SW 1271 (cell line): ENCODE results near the gene MGARP.
A peak's percentile ranks its signal among the peaks of the same experiment; 100 is the strongest.
"Not testable (repeated sequence)": the region's sequence is repeated elsewhere in the genome, so short reads cannot be mapped to it uniquely, and the experiment has no call there.

Experiments used
- DNase-seq, 2 experiments: peaks; one replicate each; lab custom pipeline; 2025; lab: John Stamatoyannopoulos, UW

The MGARP gene

GRCh38 chr4:139279760-139280620, at the start of gene MGARP:
Gene MGARP, minus strand, starts transcription at chr4:139280225. Its CDS starts 67 bp downstream, at chr4:139280158.
- DNase-seq: no peak

DNA sequence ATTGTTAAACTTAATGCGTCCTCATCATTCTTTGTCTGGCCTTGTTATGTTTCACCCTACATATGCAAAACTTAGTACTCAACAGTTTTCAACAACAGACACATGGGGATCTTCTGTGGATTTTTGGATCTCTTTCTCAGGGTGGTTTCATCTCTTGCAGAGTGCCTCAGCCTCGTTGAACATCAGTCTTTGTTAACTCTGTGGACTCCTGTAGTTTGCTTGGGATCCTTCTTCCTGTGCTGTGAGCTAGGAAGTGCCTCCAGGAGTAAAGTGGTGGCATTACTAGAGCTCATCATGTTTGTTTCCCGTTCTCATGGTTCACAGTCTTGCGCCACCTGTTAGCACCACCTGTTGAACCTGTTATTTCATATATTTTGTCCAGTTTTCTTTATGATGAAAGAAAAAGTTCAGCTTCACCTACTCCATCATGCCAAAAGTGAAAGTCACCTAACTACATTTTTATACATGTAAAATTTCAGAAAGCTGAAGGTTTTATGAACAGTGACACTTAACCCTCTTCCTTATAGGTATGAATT, 49.7 kb upstream of the MGARP start:
- DNase-seq: no peak

DNA sequence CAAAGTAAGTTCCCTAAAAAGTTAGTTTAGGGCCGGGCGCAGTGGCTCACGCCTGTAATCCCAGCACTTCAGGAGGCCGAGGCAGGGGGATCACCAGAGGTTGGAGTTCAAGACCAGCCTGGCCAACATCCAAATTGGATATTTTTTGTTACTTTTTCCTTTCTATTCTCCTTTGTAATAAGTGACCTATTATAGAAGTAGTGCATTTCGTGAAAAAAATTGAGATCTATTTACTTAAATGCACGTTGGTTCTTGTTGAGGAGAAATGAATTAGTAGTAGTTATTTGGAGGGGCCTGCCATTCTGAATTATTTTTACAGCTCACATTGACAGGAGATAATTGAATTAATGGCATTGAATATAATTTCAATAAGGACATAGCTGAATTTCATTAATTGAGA, 44.6 kb upstream of the MGARP start:
- DNase-seq: no peak

GRCh38 chr4:139322541-139322940, 42.5 kb upstream of the MGARP start:
- not testable (repeated sequence) for DNase-seq

- not testable (repeated sequence) for DNase-seq
These were observed 42.0 kb upstream of the MGARP start for GRCh38 chr4:139322070-139322469.

DNA sequence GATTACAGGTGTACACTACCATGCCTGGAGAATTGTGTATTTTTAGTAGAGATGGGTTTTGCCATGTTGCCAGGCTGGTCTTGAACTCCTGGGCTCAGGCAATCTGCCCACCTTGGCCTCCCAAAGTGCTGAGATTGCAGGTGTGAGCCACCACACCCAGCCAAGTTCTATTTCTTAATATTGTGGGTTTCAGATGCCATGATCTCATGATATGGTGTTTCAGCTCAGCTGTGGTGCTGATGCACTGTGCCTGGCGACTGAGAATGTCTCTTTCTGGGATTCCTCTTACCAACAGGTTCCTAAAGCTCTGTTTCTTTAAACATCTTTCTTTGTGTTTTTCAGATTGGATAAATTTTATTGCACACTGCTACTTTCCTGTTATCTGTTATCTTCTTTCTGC, 39.5 kb upstream of the MGARP start:
- no peak for DNase-seq

DNA sequence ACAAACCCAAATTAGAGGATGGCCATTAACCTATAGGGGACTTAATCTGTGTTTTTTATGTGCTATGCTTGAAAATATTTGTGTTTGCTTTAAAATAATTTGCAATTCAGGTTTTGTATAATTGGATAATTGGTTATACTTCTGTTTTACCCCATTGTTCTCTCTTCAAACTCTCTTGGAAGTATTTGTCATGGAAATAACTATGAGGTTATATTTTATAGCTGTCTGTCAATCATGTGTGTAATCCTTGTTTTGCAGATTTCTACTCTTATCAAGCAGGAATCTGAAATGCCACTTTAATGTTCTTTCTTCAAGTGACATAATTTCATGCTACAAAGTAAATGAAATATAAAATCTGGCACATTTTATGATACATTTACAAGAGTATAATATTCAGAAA, 37.6 kb upstream of the MGARP start:
- no peak for DNase-seq

DNA sequence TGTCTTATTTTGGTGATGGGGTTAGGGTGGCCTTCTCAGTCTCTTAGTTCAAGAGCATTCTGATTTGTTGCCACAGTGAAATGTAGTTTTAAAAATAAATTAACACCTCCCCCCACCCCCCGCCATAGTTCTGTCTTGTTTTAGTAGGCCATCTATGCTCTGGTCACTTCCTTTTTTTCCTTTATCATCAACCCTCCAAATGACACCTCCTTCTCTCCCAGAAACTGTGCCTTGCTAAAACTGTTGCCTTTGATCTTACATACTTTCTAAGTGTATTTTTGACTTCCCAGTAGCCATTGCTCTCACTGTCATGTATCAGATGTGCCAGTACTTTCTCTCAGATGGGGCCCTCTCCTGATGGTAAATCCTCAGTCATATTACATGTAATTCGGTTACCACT, 36.7 kb upstream of the MGARP start:
- DNase-seq: no peak

GRCh38 chr4:139315221-139315675, 35.2 kb upstream of the MGARP start:
- no peak for DNase-seq

GRCh38 chr4:139314047-139314800, 34.2 kb upstream of the MGARP start:
- no peak for DNase-seq

DNA sequence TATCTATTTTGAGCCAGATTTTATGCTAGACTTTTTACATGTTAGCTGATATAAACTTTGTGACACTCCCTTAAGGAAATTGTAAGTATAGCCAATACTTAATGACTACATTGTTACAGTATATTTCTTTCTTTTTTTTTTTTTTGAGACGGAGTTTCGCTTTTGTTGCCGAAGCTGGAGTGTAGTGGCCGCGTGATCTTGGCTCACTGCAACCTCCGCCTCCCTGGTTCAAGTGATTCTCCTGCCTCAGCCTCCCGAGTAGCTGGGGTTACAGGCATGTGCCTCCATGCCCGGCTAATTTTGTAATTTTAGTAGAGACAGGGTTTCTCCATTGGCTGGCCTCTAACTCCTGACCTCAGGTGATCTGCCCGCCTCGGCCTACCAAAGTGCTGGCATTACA, 33.4 kb upstream of the MGARP start:
- not testable (repeated sequence) for DNase-seq

DNA sequence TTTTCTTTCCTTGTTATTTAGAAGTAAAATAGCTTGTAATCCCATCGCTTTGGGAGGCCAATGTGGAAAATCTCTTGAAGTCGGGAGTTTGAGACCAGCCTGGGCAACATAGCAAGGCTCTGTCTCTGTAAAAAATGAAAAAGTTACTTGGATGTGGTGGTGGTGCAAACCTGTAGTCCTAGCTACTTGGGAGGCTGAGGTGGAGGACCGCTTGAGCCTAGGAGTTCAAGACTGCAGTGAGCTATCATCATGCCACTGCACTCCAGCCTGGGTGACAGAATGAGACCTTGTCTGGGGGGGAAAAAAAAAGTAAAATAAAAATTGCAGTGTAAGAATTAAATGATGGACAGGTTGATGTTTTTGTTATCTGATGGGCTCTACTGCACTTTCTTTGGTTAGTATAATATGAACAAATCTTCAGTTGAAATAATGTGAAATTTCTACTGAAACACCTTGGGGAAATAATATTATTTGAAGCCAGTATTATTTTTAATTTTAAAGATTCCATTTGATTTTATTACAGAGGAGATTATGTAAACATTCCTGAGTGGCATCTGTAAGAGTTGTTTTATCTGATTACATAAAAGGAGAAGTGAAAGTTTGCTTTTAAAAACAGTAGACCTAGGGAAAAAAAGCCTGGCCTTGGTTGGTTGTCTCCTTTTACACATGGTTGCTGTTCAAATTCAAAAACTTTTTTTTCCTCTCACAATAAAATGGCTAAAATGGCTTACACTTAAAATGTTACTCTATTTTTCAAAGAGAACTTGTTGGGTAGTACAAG, 32.7 kb upstream of the MGARP start:
- no peak for DNase-seq

- no peak for DNase-seq
These were observed 31.9 kb upstream of the MGARP start for GRCh38 chr4:139311909-139312308.

DNA sequence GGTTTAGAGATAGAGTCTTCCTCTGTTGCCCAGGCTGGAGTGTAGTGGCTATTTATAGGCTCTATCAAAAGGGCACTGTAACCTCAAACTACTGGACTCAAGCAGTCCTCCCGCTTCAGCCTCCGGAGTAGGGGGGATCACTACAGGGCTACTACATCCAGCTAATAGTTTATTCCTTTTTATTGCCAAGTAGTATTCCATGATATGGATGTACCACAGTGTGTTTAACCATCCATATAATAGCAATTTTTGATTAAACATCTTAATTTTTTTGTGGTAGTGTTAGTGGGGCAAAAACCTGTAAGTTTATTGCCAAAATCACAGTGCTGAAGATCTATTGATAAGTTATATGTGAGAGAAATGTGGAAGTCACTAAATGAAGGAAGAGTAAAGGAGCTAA, 24.9 kb upstream of the MGARP start:
- no peak for DNase-seq

DNA sequence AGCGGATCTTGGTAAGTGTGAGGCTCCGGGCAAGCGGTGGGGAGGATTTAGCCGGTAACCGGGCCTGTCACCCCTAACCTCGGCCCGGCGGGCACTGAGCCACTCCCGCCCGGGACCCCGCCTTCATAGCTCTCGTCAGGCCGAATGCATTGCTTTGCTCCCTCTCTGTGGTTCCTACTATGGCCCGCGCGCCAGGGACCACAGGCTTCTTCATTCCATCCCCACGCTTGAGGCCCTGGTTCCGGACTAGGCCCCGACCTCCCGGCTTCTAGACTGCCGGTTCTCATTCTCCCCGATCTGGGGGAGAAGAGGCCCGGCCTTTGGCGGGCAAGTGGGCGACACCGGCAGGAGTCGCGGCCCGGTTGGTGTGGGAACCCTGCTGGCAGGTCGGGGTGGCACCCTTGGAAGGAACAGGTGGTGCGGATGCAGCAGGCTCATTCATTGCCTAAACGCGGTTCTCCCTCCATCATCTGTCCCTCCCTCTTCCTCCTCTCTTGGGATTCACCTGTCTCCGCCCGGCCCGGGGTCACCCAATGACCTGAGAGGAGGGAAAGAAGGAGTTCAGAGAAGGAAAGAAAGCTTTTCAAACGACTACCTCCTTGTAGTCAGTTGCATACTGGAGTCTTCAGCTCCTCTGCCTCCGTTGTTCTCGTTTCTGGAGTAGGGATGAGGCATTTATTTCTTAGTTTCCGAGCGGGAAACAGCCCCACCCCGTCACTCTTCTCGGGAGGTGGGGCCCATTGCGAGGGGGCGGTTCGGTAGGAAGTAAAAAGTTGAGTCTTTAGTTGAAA, 22.0 kb upstream of the MGARP start, which contains the start of gene NDUFC1:
TSS of gene NDUFC1 (minus strand) at position 657 of the 791 bp plus-strand sequence. CDS start 6,679 bp downstream, outside the sequence.
- peak; percentile 27 to 70 for DNase-seq

DNA sequence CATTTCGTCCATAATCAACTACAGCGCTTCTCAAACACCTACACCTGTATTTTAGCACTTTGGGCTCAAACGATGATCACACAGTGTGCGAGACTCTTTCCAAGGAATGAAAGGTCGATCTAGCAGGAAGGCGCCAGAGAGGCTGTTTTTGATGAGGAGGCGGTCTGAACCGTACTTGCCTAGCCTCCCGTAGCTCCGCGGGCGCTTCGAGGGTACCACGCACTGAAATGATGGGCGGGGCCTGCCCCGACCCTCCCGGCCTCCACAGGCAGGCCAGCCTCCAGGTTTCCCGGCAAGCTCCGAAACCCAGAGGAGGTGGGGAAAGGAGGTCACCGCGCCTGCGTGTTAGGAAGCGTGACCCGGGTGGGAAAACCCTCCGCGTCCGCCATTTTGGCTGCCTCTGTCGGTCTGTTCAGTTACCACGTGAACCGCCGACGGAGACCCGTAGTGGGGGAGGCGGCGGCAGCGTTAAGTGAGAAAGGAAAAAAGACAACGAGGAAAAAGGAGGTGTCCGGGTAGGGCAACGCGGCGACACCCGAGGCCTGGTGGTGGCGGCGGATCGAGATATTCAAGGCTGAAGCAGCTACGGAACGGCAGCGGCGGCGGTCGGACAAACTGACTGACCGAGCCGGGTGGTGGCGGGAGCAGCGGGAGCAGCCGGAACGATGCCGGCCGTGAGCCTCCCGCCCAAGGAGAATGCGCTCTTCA, 21.2 kb upstream of the MGARP start, which contains the start of gene NAA15:
TSS of gene NAA15 (plus strand) at position 393 of the 708 bp plus-strand sequence. CDS start at position 666, 273 bp downstream.
- peak; percentile 81 to 93 for DNase-seq

DNA sequence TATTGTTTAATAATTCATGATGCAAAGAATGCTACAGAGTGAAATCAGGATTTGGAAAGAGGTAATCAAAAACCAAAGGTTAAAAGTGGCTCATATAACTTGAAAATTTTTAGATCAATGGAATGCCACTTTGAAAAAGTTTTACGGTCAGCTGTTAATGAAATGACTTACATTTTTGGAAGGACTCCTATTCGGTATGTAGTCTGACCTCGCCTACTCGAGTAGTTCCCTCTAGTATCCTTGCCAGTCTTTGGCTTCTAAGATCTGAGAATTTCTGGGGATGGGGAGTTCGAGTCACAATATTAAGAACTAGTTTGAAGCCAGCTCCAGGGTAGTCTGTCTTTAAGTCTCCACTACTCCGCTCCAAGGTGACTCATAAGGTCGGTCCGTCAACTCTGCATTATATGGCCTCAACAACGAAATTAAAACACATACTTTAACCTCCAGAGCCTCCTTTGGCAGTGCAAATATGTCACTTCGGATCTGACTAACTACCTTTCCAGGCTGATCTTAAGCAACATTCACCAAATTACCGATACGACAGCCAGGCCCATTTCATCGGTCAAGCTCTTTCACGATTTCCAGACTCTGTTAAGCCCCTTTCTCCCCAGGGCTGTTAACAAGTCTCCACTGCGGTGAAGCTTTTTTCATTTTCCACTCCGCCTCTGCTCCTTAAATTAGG, 20.5 kb upstream of the MGARP start:
- peak in 1 of 2 experiments; percentile 67 for DNase-seq

- DNase-seq: no peak
These were observed 19.5 kb upstream of the MGARP start for GRCh38 chr4:139299536-139299935.

DNA sequence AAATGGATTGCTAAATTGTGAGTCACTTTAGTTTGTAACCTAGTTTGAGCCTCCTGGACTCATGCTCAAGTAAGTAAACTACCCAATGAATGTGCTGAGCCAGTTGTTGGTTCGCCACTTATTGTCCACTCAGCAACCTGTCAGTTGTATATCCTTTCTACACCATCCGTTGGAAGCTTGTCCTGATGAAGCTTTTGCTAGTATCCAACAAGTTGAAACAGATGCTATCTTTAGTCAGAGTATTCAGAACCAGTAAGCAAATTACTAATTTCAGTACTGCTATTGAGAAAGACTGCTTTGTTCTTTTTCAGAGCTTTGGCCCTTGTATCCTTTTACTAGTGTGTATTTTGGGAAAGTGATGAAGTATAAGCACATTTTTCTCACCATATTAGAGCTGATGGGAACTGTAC, 17.0 kb upstream of the MGARP start:
- no peak for DNase-seq

DNA sequence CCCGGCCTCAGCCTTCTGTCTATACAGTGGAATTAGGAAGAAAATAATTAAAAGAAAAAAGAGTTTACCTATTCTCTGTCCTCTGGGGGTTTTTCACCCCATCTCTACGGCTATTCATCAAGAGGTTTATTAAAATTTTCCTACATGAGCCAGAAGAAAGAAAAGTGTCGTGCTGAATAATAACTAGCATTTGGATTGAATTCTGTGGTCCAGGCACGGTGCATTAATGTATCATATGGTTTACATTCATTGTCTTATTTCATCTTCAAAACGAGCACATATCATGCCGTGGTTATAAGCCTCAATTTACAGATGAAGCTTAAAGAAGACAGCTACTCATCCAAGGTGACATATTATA, 15.9 kb upstream of the MGARP start:
- DNase-seq: no peak
